ENCODE results near the gene PRAMEF4.
"Not testable (repeated sequence)": the region's sequence is repeated elsewhere in the genome, so short reads cannot be mapped to it uniquely, and the experiment has no call there.

PRAMEF4 gene

GRCh38 chr1:12886101-12886500, at the start of gene PRAMEF4:
Gene PRAMEF4, minus strand, starts transcription at chr1:12886201. Its CDS starts 2,807 bp downstream, at chr1:12883394.
- not testable (repeated sequence) for DNase-seq

GRCh38 chr1:12924368-12924767, 38.4 kb upstream of the PRAMEF4 start:
- not testable (repeated sequence) for DNase-seq

- DNase-seq = not testable (repeated sequence)
Measured at GRCh38 chr1:12921749-12922148, 35.7 kb upstream of the PRAMEF4 start.

GRCh38 chr1:12916310-12916709, 30.3 kb upstream of the PRAMEF4 start, which contains the start of gene PRAMEF7:
Gene PRAMEF7, plus strand, starts transcription at chr1:12916610. Its CDS starts 1,083 bp downstream, at chr1:12917693.
- not testable (repeated sequence) for DNase-seq

DNA sequence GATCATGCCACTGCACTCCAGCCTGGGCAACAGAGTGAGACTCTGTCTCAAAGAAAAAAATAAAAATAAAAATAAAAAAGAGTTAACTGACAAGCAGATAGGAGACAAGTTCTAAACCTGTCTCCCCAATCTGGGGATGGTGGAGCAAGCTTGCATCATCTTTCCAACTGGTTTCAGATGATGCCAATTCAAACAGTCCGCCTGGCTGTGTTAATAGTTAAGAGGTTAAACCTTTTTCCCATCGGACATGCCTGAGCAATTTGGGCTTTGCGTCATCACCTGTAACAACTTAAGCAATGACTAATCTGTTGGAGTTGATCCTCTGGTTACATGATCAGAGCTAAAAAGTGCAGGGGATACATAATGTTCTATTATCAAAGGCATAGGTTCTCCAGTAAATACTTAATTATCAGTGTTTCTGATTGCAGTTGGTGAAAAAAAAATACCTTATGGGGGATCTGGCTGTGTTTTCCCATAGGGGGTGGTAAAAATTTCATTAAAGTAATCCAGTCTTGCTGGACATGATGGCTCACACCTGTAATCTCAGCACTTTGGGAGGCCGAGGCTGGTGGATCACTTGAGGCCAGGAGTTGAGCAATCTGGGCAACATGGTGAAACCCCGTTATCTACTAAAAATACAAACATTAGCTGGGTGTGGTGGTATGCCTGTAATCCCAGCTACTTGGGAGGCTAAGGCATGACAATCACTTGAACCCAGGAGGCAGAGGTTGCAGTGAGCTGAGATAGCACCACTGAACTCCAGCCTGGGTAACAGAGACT, 18.0 kb upstream of the PRAMEF4 start:
- DNase-seq = not testable (repeated sequence)

DNA sequence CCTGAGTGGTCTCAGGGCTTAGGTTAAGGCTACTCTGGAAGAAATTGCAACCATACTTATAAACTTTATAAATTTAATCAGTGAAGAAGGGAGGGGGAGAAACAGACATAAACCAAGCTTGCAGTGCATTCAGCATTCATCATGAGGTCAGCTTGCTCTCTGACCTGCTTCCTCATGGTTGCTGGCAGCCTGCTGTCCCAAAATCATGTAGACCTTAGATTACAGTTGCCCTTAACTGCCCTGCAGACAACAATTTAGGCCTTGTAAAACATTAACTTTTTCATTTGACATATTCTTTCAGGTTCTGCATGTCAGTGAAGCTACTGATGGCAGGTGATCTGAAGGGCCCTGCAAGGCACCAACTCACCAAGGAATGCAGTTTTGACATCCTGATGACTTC, 13.2 kb upstream of the PRAMEF4 start:
- DNase-seq = not testable (repeated sequence)

DNA sequence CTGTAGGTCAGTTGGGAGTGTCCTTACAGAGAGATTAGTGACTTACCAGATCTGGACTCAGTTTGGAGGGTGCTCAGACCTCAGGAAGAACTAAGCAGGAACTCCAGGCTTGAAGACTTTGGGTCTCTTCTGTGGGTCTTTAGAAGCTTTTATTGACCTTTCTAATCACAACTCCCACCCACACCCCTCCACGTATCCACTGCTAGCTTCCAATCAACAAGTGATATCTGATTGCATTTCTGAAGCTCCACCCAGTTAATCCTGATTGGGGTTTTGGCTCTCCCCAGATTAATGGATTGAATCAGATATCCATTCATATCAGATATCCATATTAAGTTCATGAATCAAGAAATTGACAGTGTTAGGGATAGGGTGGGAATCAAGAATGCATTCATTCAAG, 12.2 kb upstream of the PRAMEF4 start, which contains the start of gene PRAMEF10:
Gene PRAMEF10, minus strand, starts transcription at position 101 of the 400 bp plus-strand sequence. CDS start 2,423 bp downstream, outside the sequence.
- DNase-seq = not testable (repeated sequence)

DNA sequence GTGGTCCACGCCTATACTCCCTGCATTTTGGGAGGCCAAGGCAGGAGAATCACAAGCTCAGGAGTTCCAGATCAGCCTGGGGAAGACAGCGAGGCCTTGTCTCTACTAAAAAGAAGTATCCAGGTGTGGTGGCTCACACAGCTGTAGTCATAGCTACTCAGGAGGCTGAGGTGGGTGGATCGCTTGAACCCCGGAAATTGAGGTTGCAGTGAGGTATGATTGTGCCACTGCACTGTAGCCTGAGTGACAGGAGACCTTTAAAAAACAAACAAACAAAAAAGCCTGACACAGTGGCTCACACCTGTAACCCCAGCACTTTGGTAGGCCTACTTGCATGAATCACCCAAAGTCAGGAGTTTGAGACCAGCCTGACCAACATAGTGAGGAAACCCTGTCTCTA, 7.5 kb downstream of the PRAMEF4 start:
- not testable (repeated sequence) for DNase-seq

- not testable (repeated sequence) for DNase-seq
Measured at GRCh38 chr1:12863131-12863880, 22.7 kb downstream of the PRAMEF4 start.

DNA sequence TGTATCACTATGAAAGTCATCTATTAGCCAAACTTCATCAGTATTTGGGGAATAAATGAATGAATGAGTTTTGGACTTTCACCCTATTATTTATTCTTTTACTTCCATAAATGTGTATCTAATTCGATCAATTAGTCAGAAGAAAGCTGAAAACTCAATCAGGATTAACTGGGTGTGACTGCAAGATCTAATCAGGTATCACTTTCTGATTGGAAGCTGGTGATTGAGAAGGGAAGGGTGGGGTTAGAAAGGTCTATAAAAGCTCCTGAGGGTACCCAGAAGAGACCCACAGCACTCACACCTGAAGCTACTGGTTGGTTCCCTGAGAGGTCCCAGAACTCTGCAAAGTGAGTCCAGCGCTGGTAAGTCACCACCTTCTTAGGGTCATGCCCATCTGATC, 29.2 kb downstream of the PRAMEF4 start, which contains the start of gene PRAMEF2:
Gene PRAMEF2, plus strand, starts transcription at position 301 of the 400 bp plus-strand sequence. CDS start 1,924 bp downstream, outside the sequence.
- DNase-seq = not testable (repeated sequence)

DNA sequence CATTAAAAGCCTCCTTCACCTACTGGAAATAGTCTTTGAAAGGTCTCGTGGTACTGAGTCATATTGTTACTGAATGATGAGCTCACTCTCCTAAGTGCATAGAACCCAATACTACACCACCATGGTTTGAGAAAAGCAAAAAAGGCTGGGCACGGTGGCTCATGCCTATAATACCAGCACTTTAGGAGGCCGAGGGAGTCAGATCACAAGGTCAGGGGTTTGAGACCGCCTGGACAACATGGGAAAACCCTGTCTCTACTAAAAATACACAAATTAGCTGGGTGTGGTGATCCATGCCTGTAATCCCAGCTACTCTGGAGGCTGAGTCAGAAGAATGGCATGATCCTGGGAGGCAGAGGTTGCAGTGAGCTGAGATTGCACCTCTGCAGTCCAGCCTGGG, 34.2 kb downstream of the PRAMEF4 start:
- DNase-seq = no peak

- DNase-seq = not testable (repeated sequence)
Measured at GRCh38 chr1:12848620-12849019, 37.4 kb downstream of the PRAMEF4 start, which contains the start of gene HNRNPCL1. Gene HNRNPCL1, minus strand, starts transcription at chr1:12848720. Its CDS starts 431 bp downstream, at chr1:12848289.

GRCh38 chr1:12833251-12833650, 52.8 kb downstream of the PRAMEF4 start:
- not testable (repeated sequence) for DNase-seq

- not testable (repeated sequence) for DNase-seq
Measured at GRCh38 chr1:12831310-12831709, 54.7 kb downstream of the PRAMEF4 start, which contains the start of gene PRAMEF11. Gene PRAMEF11, minus strand, starts transcription at chr1:12831410. Its CDS starts 2,621 bp downstream, at chr1:12828789.
